RPMI8226 (cell line): ENCODE data around the gene ACACB.

Experiments
- DNase-seq: peaks from one replicate; pipeline ENCODE4 v3.0.0-alpha.2; 2015

Gene ACACB

GRCh38 chr12:109178532-109178931, 62.1 kb downstream of the ACACB start:
- DNase-seq, result no peak

GRCh38 chr12:109179927-109180326, 63.5 kb downstream of the ACACB start:
- no peak for DNase-seq

GRCh38 chr12:109182041-109182839, 65.9 kb downstream of the ACACB start:
- DNase-seq, result no peak

GRCh38 chr12:109185441-109185840, 69.1 kb downstream of the ACACB start:
- no peak for DNase-seq

GRCh38 chr12:109186993-109187653, 70.7 kb downstream of the ACACB start:
- no peak for DNase-seq

GRCh38 chr12:109188108-109188712, 71.8 kb downstream of the ACACB start:
- DNase-seq, result no peak

GRCh38 chr12:109189291-109189690, 72.9 kb downstream of the ACACB start:
- no peak for DNase-seq

GRCh38 chr12:109191621-109192250, 75.3 kb downstream of the ACACB start:
- no peak for DNase-seq

GRCh38 chr12:109192358-109192757, 76.0 kb downstream of the ACACB start:
- no peak for DNase-seq

GRCh38 chr12:109193896-109194295, 77.5 kb downstream of the ACACB start:
- no peak for DNase-seq

- DNase-seq, result no peak
Measured at GRCh38 chr12:109196332-109196731, 79.9 kb downstream of the ACACB start.

- DNase-seq, result no peak
Measured at GRCh38 chr12:109197327-109197726, 80.9 kb downstream of the ACACB start.

- DNase-seq, result no peak
Measured at GRCh38 chr12:109199324-109199723, 82.9 kb downstream of the ACACB start.

- no peak for DNase-seq
Measured at GRCh38 chr12:109200825-109201495, 84.6 kb downstream of the ACACB start.

- no peak for DNase-seq
Measured at GRCh38 chr12:109201496-109201885, 85.1 kb downstream of the ACACB start.

- no peak for DNase-seq
Measured at GRCh38 chr12:109202770-109203169, 86.4 kb downstream of the ACACB start.

GRCh38 chr12:109203480-109203879, 87.1 kb downstream of the ACACB start:
- DNase-seq, result no peak

- no peak for DNase-seq
Measured at GRCh38 chr12:109209082-109209481, 92.7 kb downstream of the ACACB start.

- DNase-seq, result no peak
Measured at GRCh38 chr12:109212460-109213115, 96.2 kb downstream of the ACACB start.

GRCh38 chr12:109214131-109214530, 97.7 kb downstream of the ACACB start:
- DNase-seq, result no peak

- no peak for DNase-seq
Measured at GRCh38 chr12:109218996-109219395, 102.6 kb downstream of the ACACB start.

- no peak for DNase-seq
Measured at GRCh38 chr12:109219938-109220337, 103.6 kb downstream of the ACACB start.
